T-cell (primary cell): ENCODE measurements around the gene TOMM40. TPM values are rescaled to one million over a fixed set of nuclear protein-coding genes. Genes with fewer than 3 reads are reported as not detected.

Source experiments
- ATAC-seq, 4 experiments: fragments of 200-7000 bp in 3 of 4; fragments of 150-1000 bp in 1 of 4; cut with Tn5 transposase; replicated peaks in 1 of 4; 1 replicate in 3 of 4; 2 replicates in 1 of 4; pipeline ENCODE4 v1.10.0; 2021; ENCODE audit warnings: moderate library complexity in 3 of 4, mild to moderate bottlenecking in 2 of 4, moderate number of reproducible peaks in 1 of 4
- CTCF ChIA-PET, 2 donors: fragments of 300-600 bp; sonication (Branson Sonifier 250); formaldehyde crosslinking; loops; one replicate each; lab custom pipeline; 2022; ENCODE audit warnings: antibody characterized with exemption in 2 of 2; lab: Charles Lee
- POLR2A ChIA-PET, 2 donors: fragments of 300-600 bp; sonication (Branson Sonifier 250); formaldehyde crosslinking; loops; one replicate each; lab custom pipeline; 2022; ENCODE audit warnings: antibody characterized with exemption in 2 of 2; lab: Charles Lee
- DNase-seq, 35 experiments: peaks; one replicate each; pipeline versions ENCODE4 v3.0.0 to v3.0.0-alpha.2; 2013 to 2023
- H3K27ac ChIP-seq: one replicate; pipeline ENCODE4 v1.5.1; 2013; ENCODE audit warnings: low read length
- H3K27me3 ChIP-seq, 2 experiments: replicated peaks in 1 of 2; 1 replicate in 1 of 2; 2 replicates in 1 of 2; pipeline versions ENCODE4 v1.6.1 to v1.7.0; 2013; ENCODE audit warnings: low read length in 1 of 2, mixed read lengths in 1 of 2; ENCODE audit not compliant: control insufficient read depth in 2 of 2, insufficient read depth in 2 of 2; ENCODE audit errors: extremely low read depth in 1 of 2
- H3K36me3 ChIP-seq, 2 donors: 1 replicate in 1 of 2; 2 replicates in 1 of 2; pipeline versions ENCODE4 v1.6.1 to v1.7.0; 2013; ENCODE audit warnings: low read length in 1 of 2; ENCODE audit not compliant: control insufficient read depth in 2 of 2, insufficient read depth in 1 of 2; ENCODE audit errors: extremely low read depth in 1 of 2
- H3K4me1 ChIP-seq, 2 experiments: 1 replicate in 1 of 2; 2 replicates in 1 of 2; pipeline versions ENCODE4 v1.6.1 to v1.7.0; 2013; ENCODE audit warnings: low read length in 2 of 2, mixed read lengths in 1 of 2; ENCODE audit not compliant: insufficient read depth in 2 of 2, control insufficient read depth in 1 of 2; ENCODE audit errors: extremely low read depth in 1 of 2
- H3K4me3 ChIP-seq, 2 donors: 1 replicate in 1 of 2; 2 replicates in 1 of 2; pipeline versions ENCODE4 v1.5.1 to v1.7.0; 2013; ENCODE audit warnings: mild to moderate bottlenecking in 2 of 2, low read length in 1 of 2, moderate library complexity in 1 of 2; ENCODE audit not compliant: control insufficient read depth in 1 of 2; ENCODE audit errors: extremely low read depth in 1 of 2
- H3K9me3 ChIP-seq: 2 replicates; pipeline ENCODE4 v1.7.0; 2013
- H3K27ac Mint-ChIP-seq, 2 donors: one replicate each; pipeline ENCODE4 v1.8.0; 2020 to 2021; ENCODE audit warnings: mild to moderate bottlenecking in 2 of 2, mixed read lengths in 2 of 2
- H3K27me3 Mint-ChIP-seq, 2 donors: one replicate each; pipeline ENCODE4 v1.8.0; 2021 to 2022; ENCODE audit warnings: mixed read lengths in 2 of 2
- H3K36me3 Mint-ChIP-seq: one replicate; pipeline ENCODE4 v1.8.0; 2021; ENCODE audit warnings: mixed read lengths
- H3K4me1 Mint-ChIP-seq, 3 donors: one replicate each; pipeline ENCODE4 v1.8.0; 2020 to 2022; ENCODE audit warnings: mixed read lengths in 3 of 3, mild to moderate bottlenecking in 1 of 3
- H3K4me3 Mint-ChIP-seq, 3 donors: one replicate each; pipeline ENCODE4 v1.8.0; 2020 to 2022; ENCODE audit warnings: mild to moderate bottlenecking in 3 of 3, mixed read lengths in 3 of 3, moderate library complexity in 3 of 3
- H3K9me3 Mint-ChIP-seq, 3 donors: one replicate each; pipeline ENCODE4 v1.8.0; 2020 to 2022; ENCODE audit warnings: mixed read lengths in 3 of 3
- WGBS: methylation state at CpG from one replicate; pipeline ENCODE4 v1.1.5; 2013; ENCODE audit warnings: missing lambda C conversion rate; ENCODE audit not compliant: insufficient coverage; 5-methylcytosine and 5-hydroxymethylcytosine counted together
- total RNA-seq, 35 experiments: library from RNA in 6 of 35; stranded (reverse) in 6 of 35; fragments of 120-200 nt in 1 of 35; gene quantifications; one replicate each; pipeline versions ENCODE4 v1.2.1 to v1.2.4 and lab custom pipeline; 2013 to 2026

Gene TOMM40
- total RNA-seq, 5 donors from 2014 or later (not counting 1 experiment from before 2014, with no cell fraction given), result 32.1 to 47.5 (median 41.5) TPM

GRCh38 chr19:44949550-44949949 is 58.5 kb downstream of the TOMM40 start:
- Histone ChIP-seq H3K4me1 (peaks cover 2 to 12% of the 10 kb centered on the region in 2 experiments), H3K36me3 (peaks cover 0 to 12% of the 10 kb centered on the region in 2 donors), H3K27ac (no peak overlapping the region), H3K27me3 (no peaks in the 10 kb centered on the region), H3K9me3 (no peaks in the 10 kb centered on the region), H3K4me3 (no peak overlapping the region)
- no peaks in the 10 kb centered on the region for H3K36me3 Mint-ChIP-seq
- DNase-seq (no peak), ATAC-seq (no peak)
- peaks cover 9 to 12% (median 11%) of the 10 kb centered on the region in 3 donors for H3K4me1 Mint-ChIP-seq
- H3K4me3 Mint-ChIP-seq, result no peak overlapping the region
- no peaks in the 10 kb centered on the region for H3K9me3 Mint-ChIP-seq
- 81% methylated on average over 8 of the region's 9 CpGs for WGBS
- no peaks in the 10 kb centered on the region for H3K27me3 Mint-ChIP-seq
- POLR2A ChIA-PET, result no interaction called here
- no peak overlapping the region for H3K27ac Mint-ChIP-seq
- CTCF ChIA-PET, result no interaction called here

- H3K27ac ChIP-seq, result no peak overlapping the region
- DNase-seq (peak; percentile 8 to 87 (median 48)), ATAC-seq (no peak)
- peaks cover 0 to 12% of the 10 kb centered on the region in 2 donors for H3K36me3 ChIP-seq
- Mint-ChIP-seq H3K4me3 (no peak overlapping the region), H3K27ac (no peak overlapping the region), H3K4me1 (peaks cover 26 to 28% (median 27%) of the 10 kb centered on the region in 3 donors), H3K36me3 (no peaks in the 10 kb centered on the region), H3K27me3 (no peaks in the 10 kb centered on the region), H3K9me3 (no peaks in the 10 kb centered on the region)
- WGBS, result 76% methylated on average over 5 of the region's 13 CpGs
- H3K4me1 ChIP-seq, result peaks cover 8 to 24% of the 10 kb centered on the region in 2 experiments
- no peaks in the 10 kb centered on the region for H3K27me3 ChIP-seq
- no peaks in the 10 kb centered on the region for H3K9me3 ChIP-seq
- H3K4me3 ChIP-seq, result no peak overlapping the region
- CTCF ChIA-PET, result interaction anchor here in 1 of 2 donors (0.6 kb wide), 2 partner anchors 52 to 505 kb away, joined by 3 to 5 read pairs; no protein-coding TSS in a partner anchor
- POLR2A ChIA-PET, result no interaction called here
These were observed 60.4 kb downstream of the TOMM40 start for GRCh38 chr19:44951179-44952159.

Other genes with a start within 250 kb of the TOMM40 start
- 1 to 10 TPM; 1.2 to 3.4 (median 2.8) TPM for gene PVR, start 247.3 kb upstream of the TOMM40 start, total RNA-seq
- gene CEACAM19, start 219.8 kb upstream of the TOMM40 start, total RNA-seq, result 1 to 10 TPM in 3 of 5 donors, under 1 TPM in 2; 0.57 to 2.7 (median 1.0) TPM
- gene CEACAM16, start 192.1 kb upstream of the TOMM40 start, total RNA-seq, result not detected
- gene BCL3, start 142.5 kb upstream of the TOMM40 start, total RNA-seq, result 100 to 1,000 TPM in 1 of 5 donors, 10 to 100 TPM in 4; 18.7 to 103 (median 19.4) TPM
- under 1 TPM in 2 of 5 donors, not detected in 3; 0.25 to 0.30 TPM for gene CBLC, start 113.4 kb upstream of the TOMM40 start, total RNA-seq
- gene BCAM, start 82.2 kb upstream of the TOMM40 start, total RNA-seq, result 1 to 10 TPM in 1 of 5 donors, under 1 TPM in 3, not detected in 1; 0.39 to 1.0 (median 0.87) TPM
- 1 to 10 TPM in 4 of 5 donors, under 1 TPM in 1; 0.30 to 1.8 (median 1.4) TPM for gene NECTIN2, start 45.0 kb upstream of the TOMM40 start, total RNA-seq
- 1 to 10 TPM; 2.0 to 9.5 (median 6.8) TPM for gene APOE, start 14.5 kb downstream of the TOMM40 start, total RNA-seq
- gene APOC1, start 23.4 kb downstream of the TOMM40 start, total RNA-seq, result 1 to 10 TPM in 3 of 5 donors, not detected in 2; 2.8 to 8.5 (median 3.9) TPM
- not detected for gene APOC4, start 51.0 kb downstream of the TOMM40 start, total RNA-seq
- gene APOC2, start 54.8 kb downstream of the TOMM40 start, total RNA-seq, result under 1 TPM in 2 of 5 donors, not detected in 3; 0.66 to 0.96 TPM
- 100 to 1,000 TPM in 1 of 5 donors, 10 to 100 TPM in 4; 64.0 to 103 (median 87.6) TPM for gene CLPTM1, start 64.1 kb downstream of the TOMM40 start, total RNA-seq
- gene RELB, start 110.2 kb downstream of the TOMM40 start, total RNA-seq, result 10 to 100 TPM; 29.4 to 65.5 (median 40.4) TPM
- gene CLASRP, start 147.8 kb downstream of the TOMM40 start, total RNA-seq, result 100 to 1,000 TPM; 141 to 153 (median 149) TPM
- 1 to 10 TPM; 1.4 to 4.3 (median 3.5) TPM for gene ZNF296, start 185.2 kb downstream of the TOMM40 start, total RNA-seq
- 10 to 100 TPM in 4 of 5 donors, 1 to 10 TPM in 1; 4.0 to 23.1 (median 22.7) TPM for gene GEMIN7, start 188.0 kb downstream of the TOMM40 start, total RNA-seq
- gene PPP1R37, start 201.9 kb downstream of the TOMM40 start, total RNA-seq, result 10 to 100 TPM; 17.2 to 35.2 (median 30.4) TPM